A673 (cell line): ENCODE measurements around the gene RSPH10B2. TPM values are rescaled to one million over a fixed set of nuclear protein-coding genes. Genes with fewer than 3 reads are reported as not detected.
"Not testable (repeated sequence)": the region's sequence is repeated elsewhere in the genome, so short reads cannot be mapped to it uniquely, and the experiment has no call there.

ENCODE experiments used
- BruUV-seq: library from RNA; stranded (reverse); fragments of 400-500 nt; replicated peaks from 2 replicates; lab custom pipeline; 2021; lab: Mats Ljungman, UMichigan
- CTCF ChIA-PET: fragments of 300-600 bp; sonication (Branson Sonifier 250); formaldehyde crosslinking; loops from one replicate; lab custom pipeline; 2022; ENCODE audit warnings: antibody characterized with exemption; lab: Charles Lee
- POLR2A ChIA-PET: fragments of 300-600 bp; sonication (Branson Sonifier 250); formaldehyde crosslinking; loops from one replicate; lab custom pipeline; 2022; ENCODE audit warnings: antibody characterized with exemption; ENCODE audit not compliant: low non-redundant PET; lab: Charles Lee
- DNase-seq: peaks from one replicate; pipeline ENCODE4 v3.0.0-alpha.2; 2015; ENCODE audit warnings: low spot score
- H3K27ac ChIP-seq: fragments of 200-600 bp; sonication (generic); 2 replicates; pipeline ENCODE4 v1.5.1; 2016; ENCODE audit warnings: mixed run types, low read depth, mild to moderate bottlenecking, mixed read lengths, antibody characterized with exemption, low read length; ENCODE audit not compliant: poor library complexity, severe bottlenecking
- H3K27me3 ChIP-seq: fragments of 200-600 bp; sonication (generic); replicated peaks from 2 replicates; pipeline ENCODE4 v1.6.1; 2017; ENCODE audit warnings: mixed run types, low read depth, mild to moderate bottlenecking, mixed read lengths, antibody characterized with exemption, low read length; ENCODE audit not compliant: insufficient read depth, poor library complexity
- H3K36me3 ChIP-seq: fragments of 200-600 bp; sonication (generic); 2 replicates; pipeline ENCODE4 v1.6.1; 2016; ENCODE audit warnings: mixed run types, mild to moderate bottlenecking, mixed read lengths, antibody characterized with exemption, low read length; ENCODE audit not compliant: insufficient read depth, poor library complexity, severe bottlenecking
- H3K4me1 ChIP-seq: fragments of 200-600 bp; sonication (generic); 2 replicates; pipeline ENCODE4 v1.6.1; 2017; ENCODE audit warnings: mixed run types, mild to moderate bottlenecking, mixed read lengths, antibody characterized with exemption, low read length; ENCODE audit not compliant: insufficient read depth, poor library complexity, severe bottlenecking
- H3K4me3 ChIP-seq: fragments of 200-600 bp; sonication (generic); 2 replicates; pipeline ENCODE4 v1.5.1; 2016; ENCODE audit warnings: low read depth, mixed run types, mild to moderate bottlenecking, mixed read lengths, low read length; ENCODE audit not compliant: poor library complexity, severe bottlenecking
- H3K9me3 ChIP-seq: fragments of 200-600 bp; sonication (generic); 2 replicates; pipeline ENCODE4 v1.6.1; 2016; ENCODE audit warnings: mixed run types, low read depth, mild to moderate bottlenecking, mixed read lengths, antibody characterized with exemption, low read length; ENCODE audit not compliant: poor library complexity, severe bottlenecking
- EZH2 ChIP-seq: fragments of 200-600 bp; sonication (generic); IDR thresholded peaks from 2 replicates; pipeline ENCODE4 v1.6.1; 2017; ENCODE audit warnings: borderline replicate concordance, low read depth, mild to moderate bottlenecking, mixed read lengths, antibody characterized with exemption, low read length; ENCODE audit not compliant: poor library complexity, severe bottlenecking
- intact Hi-C: fragments of 100-400 bp; cut with micrococcal nuclease; formaldehyde crosslinking; loops from one replicate; pipeline ENCODE4 v1.10.0; 2022; ENCODE audit not compliant: unreplicated experiment
- total RNA-seq: library from RNA; stranded (reverse); gene quantifications from 2 replicates; pipeline ENCODE4 v1.2.3, GENCODE V29; 2021
- TF ChIP-seq, protein P1 (sequence below): fragments of 300-800, 200-600 bp; sonication (generic); conservative IDR thresholded peaks from 2 replicates; pipeline ENCODE4 v1.5.1; 2017; ENCODE audit warnings: low read depth, mild to moderate bottlenecking, antibody characterized with exemption, low read length, moderate library complexity, mixed read lengths

The RSPH10B2 gene
- total RNA-seq, 1 experiment from 2014 or later, result 0.34 TPM

DNA sequence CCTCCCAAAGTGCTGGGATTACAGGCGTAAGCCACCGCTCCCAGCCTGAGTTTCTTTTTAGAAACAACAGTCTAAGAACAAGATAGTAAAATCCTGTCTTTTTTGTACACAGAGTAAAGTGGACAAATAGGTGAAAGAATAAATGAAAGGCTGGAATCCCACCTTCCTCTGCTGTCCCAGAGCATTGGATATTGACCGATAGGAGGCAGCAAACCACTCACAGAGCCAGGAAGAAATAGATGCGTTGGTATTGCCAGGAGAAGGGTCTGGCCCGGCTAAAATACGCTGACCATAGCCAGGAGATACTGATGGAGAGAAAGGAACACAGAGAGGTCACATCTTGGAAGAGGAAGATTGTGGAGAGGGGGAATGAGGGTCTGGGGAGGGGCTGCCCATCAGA, 35.8 kb upstream of the RSPH10B2 start:
- Histone ChIP-seq H3K27me3 (no peaks in the 10 kb centered on the region), H3K4me3 (no peak overlapping the region), H3K4me1 (no peaks in the 10 kb centered on the region), H3K9me3 (no peaks in the 10 kb centered on the region), H3K27ac (no peak overlapping the region), H3K36me3 (no peaks in the 10 kb centered on the region)
- TF ChIP-seq, protein P1, sequence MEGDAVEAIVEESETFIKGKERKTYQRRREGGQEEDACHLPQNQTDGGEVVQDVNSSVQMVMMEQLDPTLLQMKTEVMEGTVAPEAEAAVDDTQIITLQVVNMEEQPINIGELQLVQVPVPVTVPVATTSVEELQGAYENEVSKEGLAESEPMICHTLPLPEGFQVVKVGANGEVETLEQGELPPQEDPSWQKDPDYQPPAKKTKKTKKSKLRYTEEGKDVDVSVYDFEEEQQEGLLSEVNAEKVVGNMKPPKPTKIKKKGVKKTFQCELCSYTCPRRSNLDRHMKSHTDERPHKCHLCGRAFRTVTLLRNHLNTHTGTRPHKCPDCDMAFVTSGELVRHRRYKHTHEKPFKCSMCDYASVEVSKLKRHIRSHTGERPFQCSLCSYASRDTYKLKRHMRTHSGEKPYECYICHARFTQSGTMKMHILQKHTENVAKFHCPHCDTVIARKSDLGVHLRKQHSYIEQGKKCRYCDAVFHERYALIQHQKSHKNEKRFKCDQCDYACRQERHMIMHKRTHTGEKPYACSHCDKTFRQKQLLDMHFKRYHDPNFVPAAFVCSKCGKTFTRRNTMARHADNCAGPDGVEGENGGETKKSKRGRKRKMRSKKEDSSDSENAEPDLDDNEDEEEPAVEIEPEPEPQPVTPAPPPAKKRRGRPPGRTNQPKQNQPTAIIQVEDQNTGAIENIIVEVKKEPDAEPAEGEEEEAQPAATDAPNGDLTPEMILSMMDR, result no peak
- TF ChIP-seq EZH2, result no peak
- intact Hi-C loops, result no loop called here
- DNase-seq, result no peak
- CTCF ChIA-PET, result no interaction called here
- POLR2A ChIA-PET, result no interaction called here
- no TSS peak for BruUV-seq

DNA sequence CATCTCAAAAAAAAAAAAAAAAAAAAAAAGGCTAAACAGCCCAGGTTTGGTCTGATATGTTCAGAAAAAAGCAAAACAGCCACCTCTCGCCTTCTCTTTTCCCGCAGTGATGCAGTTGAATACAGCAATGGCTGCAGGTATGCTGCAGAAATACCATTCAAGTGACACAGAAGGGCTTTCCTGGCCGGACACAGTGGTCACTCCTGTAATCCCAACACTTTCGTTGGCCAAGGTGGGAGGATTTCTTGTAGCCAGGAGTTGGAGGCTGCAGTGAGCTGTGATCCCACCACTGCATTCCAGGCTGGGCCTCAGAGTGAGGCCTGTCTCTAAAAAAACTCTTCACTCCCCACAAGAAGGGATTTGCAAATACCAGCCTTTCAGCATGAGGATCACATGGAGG, 29.6 kb upstream of the RSPH10B2 start:
- H3K36me3 ChIP-seq, H3K27me3 ChIP-seq, H3K4me1 ChIP-seq, BruUV-seq, H3K4me3 ChIP-seq, H3K9me3 ChIP-seq, DNase-seq, intact Hi-C loops, H3K27ac ChIP-seq, POLR2A ChIA-PET, CTCF ChIA-PET: not testable (repeated sequence)

DNA sequence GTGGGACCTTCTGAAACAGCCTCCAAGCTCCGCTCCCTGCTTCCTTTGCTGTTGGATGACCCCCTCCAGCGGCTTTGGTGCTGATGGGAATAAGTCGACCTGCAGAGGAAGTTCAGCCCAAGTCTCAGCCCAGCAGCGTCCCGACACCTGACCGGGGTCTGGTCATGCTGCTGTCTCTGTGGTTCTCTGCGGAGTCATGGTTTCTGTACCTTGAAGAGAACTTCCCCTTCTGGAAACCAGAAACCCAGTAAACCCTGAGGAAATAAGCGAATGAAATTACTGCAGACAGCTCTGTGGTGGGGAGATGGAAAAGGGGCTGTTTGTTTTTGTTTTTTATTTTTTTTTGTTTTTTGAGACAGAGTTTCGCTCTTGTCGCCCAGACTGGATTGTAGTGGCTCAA, 28.9 kb upstream of the RSPH10B2 start:
- ChIA-PET CTCF (no interaction called here), POLR2A (no interaction called here)
- no peak for DNase-seq
- Histone ChIP-seq H3K4me1 (no peaks in the 10 kb centered on the region), H3K27me3 (no peaks in the 10 kb centered on the region), H3K9me3 (no peaks in the 10 kb centered on the region), H3K27ac (no peak overlapping the region), H3K36me3 (no peaks in the 10 kb centered on the region), H3K4me3 (no peak overlapping the region)
- TF ChIP-seq, protein P1, result no peak
- no peak for TF ChIP-seq EZH2
- intact Hi-C loops, result no loop called here
- BruUV-seq, result no TSS peak

DNA sequence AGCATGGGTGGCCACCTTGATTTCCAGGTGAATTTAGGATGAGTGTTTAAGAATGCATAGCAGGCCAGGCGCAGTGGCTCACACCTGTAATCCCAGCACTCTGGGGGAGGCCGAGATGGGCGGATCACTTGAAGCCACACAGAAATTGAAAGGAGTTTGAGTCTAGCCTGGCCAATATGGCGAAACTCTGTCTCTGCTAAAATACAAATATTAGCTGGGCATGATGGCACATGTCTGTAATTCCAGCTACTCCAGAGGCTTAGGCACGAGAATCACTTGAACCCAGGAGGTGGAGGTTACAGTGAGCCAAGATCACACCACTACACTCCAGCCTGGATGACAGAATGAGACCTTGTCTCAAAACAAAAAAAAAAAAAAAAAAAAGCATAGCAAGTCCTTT, 27.6 kb upstream of the RSPH10B2 start:
- H3K36me3 ChIP-seq, DNase-seq, POLR2A ChIA-PET, H3K4me1 ChIP-seq, CTCF ChIA-PET, H3K27ac ChIP-seq, H3K27me3 ChIP-seq, H3K9me3 ChIP-seq, H3K4me3 ChIP-seq, BruUV-seq, intact Hi-C loops: not testable (repeated sequence)
